Brain microvascular endothelial cell (primary cell): ENCODE results near the gene PGAM2.

Experiments
- DNase-seq: peaks from one replicate; pipeline ENCODE4 v3.0.0-alpha.2; 2020
- H3K27ac ChIP-seq: fragments of 250-450 bp; sonication (Bioruptor Pico); 2 replicates; pipeline ENCODE4 v1.5.1; 2020; ENCODE audit warnings: mild to moderate bottlenecking, moderate library complexity
- H3K27me3 ChIP-seq: fragments of 250-450 bp; sonication (Bioruptor Pico); replicated peaks from 2 replicates; pipeline ENCODE4 v1.5.1; 2020; ENCODE audit warnings: mild to moderate bottlenecking
- H3K36me3 ChIP-seq: fragments of 250-450 bp; sonication (Bioruptor Pico); replicated peaks from 2 replicates; pipeline ENCODE4 v1.5.1; 2020; ENCODE audit warnings: mild to moderate bottlenecking
- H3K4me3 ChIP-seq: 2 replicates; pipeline ENCODE4 v1.5.1; 2011; ENCODE audit warnings: low read depth, mild to moderate bottlenecking, control low read depth, low read length, moderate library complexity
- CTCF ChIP-seq: IDR thresholded peaks from 2 replicates; pipeline ENCODE4 v1.5.1; 2011; ENCODE audit warnings: low read depth, mild to moderate bottlenecking, moderate library complexity, low read length, control low read depth, inconsistent platforms; ENCODE audit errors: missing control alignments
- in situ Hi-C: cut with HindIII; loops from 2 replicates; pipeline ENCODE4 v1.10.0; 2017; ENCODE audit warnings: low sequenced_read_pairs, low pct_ligation_motif_present

Gene PGAM2

GRCh38 chr7:44085546-44085945 is 20.2 kb upstream of the PGAM2 start:
- no peaks in the 10 kb centered on the region for H3K27me3 ChIP-seq
- in situ Hi-C loops: no loop called here
- no peaks in the 10 kb centered on the region for H3K36me3 ChIP-seq
- no peak for DNase-seq
- no peak overlapping the region for H3K27ac ChIP-seq
- no peak overlapping the region for H3K4me3 ChIP-seq
- TF ChIP-seq CTCF: peak; percentile 60

GRCh38 chr7:44084701-44085100 is 19.3 kb upstream of the PGAM2 start:
- Histone ChIP-seq H3K4me3 (no peak overlapping the region), H3K27ac (peak overlapping the region; percentile 31), H3K36me3 (peaks cover 4% of the 10 kb centered on the region), H3K27me3 (no peaks in the 10 kb centered on the region)
- DNase-seq: no peak
- TF ChIP-seq CTCF: no peak
- in situ Hi-C loops: no loop called here

- H3K4me3 ChIP-seq: no peak overlapping the region
- no peaks in the 10 kb centered on the region for H3K27me3 ChIP-seq
- TF ChIP-seq CTCF: no peak
- in situ Hi-C loops: no loop called here
- no peak overlapping the region for H3K27ac ChIP-seq
- peaks cover 4% of the 10 kb centered on the region for H3K36me3 ChIP-seq
- DNase-seq: no peak
These were observed 18.4 kb upstream of the PGAM2 start for GRCh38 chr7:44083796-44084195.

- H3K36me3 ChIP-seq: peaks cover 9% of the 10 kb centered on the region
These were observed 17.3 kb upstream of the PGAM2 start for GRCh38 chr7:44082541-44083207.

GRCh38 chr7:44081266-44081748 is 15.9 kb upstream of the PGAM2 start:
- TF ChIP-seq CTCF: no peak
- Histone ChIP-seq H3K27ac (no peak overlapping the region), H3K27me3 (no peaks in the 10 kb centered on the region), H3K4me3 (peak overlapping the region; percentile 74), H3K36me3 (peaks cover 18% of the 10 kb centered on the region)
- in situ Hi-C loops: no loop called here
- no peak for DNase-seq

More at GRCh38 chr7:44082541-44083207, 17.3 kb upstream of the PGAM2 start:
- DNase-seq: peak; percentile 99
- peak overlapping the region; percentile 74 for H3K4me3 ChIP-seq
- no peaks in the 10 kb centered on the region for H3K27me3 ChIP-seq
- TF ChIP-seq CTCF: no peak
- in situ Hi-C loops: no loop called here
- peak overlapping the region; percentile 40 for H3K27ac ChIP-seq
